ENCODE measurements around the gene CPT1B.

DNA sequence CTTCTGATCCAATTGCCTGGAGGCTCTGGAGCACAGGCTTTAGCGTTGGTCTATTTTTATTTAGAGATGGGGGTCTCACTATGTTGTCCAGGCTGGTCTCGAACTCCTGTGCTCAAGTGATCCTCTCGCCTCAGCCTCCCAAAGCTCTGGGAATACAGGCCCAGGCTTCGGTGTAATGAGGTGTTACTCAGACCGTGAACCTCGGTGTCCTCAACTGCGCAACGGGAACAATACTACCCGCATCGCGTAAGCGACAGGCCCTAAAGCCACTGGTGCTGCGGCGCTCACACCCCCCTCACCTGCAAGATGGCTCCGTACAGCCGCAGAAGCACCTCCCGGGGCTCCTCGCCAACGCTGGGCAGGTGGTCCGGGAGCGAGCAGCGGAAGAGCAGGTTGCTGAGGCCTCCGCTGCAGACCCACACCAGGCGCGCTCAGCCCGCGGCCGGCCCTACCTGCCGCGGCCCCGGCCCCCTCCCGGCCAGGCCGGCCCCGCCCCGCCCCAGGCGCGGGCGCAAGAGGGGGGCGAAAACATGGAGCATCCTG lies 3.8 kb upstream of the CPT1B start:
- TF ChIP-seq CTCF (IDR thresholded peaks at IDR 0.05), result no peak
- TF ChIP-seq POLR2A (IDR thresholded peaks at IDR 0.05), result no peak

All from right lobe of liver (tissue), 4 donors.